Activated CD4-positive, alpha-beta T cell treated with anti-CD3 and anti-CD28 coated beads, Interleukin-10, Interleukin-2, amounts not matched to agents 100 ng/mL and 50 ng/mL, durations not matched to agents 16 hours and 8 hours (primary cell): ENCODE data around the gene COLQ.

Source experiments
- DNase-seq: peaks from one replicate; pipeline ENCODE4 v3.0.0-alpha.2; 2020

The COLQ gene

DNA sequence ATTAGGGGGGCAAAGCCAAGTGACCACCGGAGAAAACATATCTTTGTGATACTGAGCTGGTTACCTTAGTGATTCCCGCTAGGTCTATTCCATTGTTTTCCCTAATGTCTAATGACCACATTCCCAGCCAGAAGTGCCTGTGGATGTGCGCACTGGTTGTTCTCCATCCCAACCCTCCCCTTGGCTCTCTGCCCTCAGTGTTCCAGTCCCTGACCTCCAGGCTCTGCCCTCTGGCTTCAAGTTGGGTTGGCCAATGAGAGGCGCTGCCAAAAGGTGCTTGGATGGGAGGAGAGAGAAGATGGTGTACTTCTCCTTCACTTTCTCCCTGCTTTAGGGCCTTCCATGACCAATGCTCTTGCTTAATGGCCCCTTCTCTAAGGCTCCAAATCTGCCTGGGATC, 2.4 kb downstream of the COLQ start:
- DNase-seq = no peak

DNA sequence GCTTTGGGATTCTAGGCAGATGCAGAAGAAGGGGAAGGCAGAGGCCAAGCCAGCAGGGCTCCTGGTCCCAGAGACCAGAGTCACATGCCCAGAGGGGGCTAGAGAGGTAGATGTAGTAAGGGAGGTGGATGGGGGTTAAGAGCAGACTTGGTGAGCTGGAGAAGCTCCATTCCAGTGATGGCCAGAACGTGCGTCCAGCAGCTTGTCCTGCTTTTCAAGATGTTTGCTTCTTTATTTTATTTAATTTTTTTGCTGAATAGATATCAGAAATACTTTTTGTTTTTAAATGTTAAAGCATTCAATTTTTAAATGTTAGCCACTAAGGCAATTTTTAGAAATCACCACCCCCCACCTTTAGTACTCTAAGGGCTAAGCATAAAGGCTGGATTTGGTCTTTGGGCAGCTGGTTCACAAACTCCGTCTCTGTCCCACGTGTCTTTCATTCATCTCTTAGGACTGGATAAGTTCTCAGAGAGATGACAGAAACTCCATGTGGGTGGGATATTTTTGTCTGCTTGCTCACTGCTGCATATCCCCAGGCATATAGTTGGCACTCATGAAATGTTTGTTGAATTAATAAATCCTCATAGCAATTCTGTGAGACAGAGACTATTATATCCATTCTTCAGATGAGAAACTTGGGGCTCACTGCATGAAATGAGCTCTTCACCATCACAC, 6.7 kb downstream of the COLQ start:
- DNase-seq = no peak

DNA sequence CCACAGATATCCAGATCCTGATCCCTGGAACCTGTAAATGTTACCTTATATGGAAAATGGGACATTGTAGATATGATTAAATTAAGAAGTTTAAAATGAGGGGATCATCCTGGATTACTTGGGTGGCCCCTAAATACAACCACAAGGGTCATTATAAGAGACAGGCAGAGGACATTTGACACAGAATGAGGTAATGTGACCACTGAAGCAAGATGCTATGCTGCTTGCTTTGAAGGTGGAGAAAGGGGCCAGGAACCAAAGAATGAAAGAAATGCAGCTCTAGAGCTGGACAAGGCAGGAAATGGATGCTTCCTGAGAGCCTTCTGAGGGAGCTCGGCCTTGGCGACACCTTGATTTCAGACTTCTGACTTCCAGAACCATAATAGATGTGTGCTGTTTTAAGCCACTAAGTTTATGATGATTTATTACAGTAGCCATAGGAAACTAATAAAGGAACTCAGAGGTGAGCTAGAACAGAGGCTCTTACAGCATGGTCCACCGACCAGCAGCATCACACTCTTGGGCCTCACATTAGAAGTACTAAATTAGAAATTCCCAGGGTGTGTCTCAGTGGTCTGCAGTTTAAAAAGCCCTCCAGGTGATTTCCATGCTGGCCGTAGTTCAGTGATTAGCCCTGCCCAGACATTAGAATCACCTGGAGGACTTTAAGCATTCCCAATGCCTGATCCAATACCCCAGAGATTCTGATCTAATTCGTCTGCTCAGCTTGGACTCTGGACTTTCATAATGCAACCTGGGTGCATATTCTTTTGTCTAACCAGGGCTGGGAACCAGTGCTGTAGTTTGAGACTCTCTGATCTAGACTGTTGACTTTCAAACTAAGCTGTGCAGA, 7.5 kb downstream of the COLQ start:
- no peak for DNase-seq

- no peak for DNase-seq
These were observed 8.4 kb downstream of the COLQ start for GRCh38 chr3:15513116-15513515.

- DNase-seq = no peak
These were observed 9.3 kb downstream of the COLQ start for GRCh38 chr3:15512166-15512565.

DNA sequence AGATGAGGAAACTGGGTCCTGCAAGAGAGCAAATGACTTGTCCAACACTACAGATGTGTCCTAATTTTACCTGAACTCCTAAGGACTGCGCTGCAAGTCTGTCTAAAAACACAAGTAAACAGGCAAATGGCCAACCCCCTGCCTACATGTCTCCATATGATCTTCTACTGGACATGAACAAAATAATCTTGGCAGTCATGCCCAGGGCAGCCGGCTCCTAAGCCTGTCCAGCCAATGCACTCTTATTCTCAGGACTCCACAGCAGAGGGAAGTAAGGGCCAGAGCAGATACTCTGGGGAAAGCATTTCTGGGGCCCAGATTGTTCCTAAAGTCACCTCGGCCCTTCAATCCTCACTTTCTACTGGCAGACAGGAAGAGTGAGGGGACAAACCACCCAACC, 10.3 kb downstream of the COLQ start:
- DNase-seq = no peak

DNA sequence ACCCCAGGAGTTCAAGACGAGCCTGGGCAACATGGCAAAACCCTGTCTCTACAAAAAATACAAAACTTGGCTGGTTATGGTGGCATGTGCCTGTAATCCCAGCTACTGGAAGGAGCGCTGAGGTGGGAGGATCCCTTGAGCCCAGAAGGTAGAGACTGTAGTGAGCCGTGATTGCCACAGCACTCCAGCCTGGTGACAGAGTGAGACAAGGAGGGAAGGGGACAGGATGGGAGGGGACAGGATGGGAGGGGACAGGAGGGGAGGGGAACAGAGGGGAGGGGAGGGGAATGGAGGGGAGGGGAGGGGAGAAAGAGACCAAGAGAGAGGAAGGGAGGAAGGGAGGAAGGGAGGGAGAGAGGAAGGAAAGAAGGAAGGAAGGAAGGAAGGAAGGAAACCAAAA, 11.0 kb downstream of the COLQ start:
- no peak for DNase-seq

GRCh38 chr3:15506571-15506970, 14.9 kb downstream of the COLQ start:
- DNase-seq = no peak

DNA sequence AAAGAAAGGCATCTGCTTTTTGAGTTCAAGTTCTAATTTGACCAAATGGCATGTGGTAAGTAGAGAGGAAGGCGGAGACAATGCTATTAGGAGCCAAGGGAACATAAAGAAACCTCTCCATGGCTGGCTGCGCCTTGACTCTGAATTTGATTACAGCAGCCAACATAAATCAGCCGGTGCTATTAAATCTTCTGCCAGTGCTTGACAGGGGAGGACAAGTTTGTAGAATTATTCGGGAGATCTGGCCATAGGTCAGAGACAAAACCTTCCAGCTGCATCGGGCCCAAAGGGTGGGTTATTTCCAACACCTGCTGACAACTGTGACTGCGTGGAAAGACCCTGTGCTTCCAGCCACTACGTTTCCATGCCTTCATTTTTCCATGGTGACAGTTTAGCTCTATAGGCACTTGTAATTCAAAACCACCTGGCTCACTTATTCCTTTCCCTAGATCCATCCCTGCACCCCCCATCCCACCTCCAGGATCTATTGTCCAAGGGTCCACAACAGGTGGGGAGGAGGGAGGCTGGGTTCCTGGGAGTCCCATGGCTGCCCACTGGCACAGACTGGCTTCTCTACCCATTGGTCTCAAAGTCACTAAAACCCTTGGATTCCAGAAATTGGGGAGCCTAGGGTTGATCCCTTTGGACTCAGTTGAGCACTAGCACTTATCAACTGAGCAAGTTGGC, 15.9 kb downstream of the COLQ start:
- DNase-seq = no peak

DNA sequence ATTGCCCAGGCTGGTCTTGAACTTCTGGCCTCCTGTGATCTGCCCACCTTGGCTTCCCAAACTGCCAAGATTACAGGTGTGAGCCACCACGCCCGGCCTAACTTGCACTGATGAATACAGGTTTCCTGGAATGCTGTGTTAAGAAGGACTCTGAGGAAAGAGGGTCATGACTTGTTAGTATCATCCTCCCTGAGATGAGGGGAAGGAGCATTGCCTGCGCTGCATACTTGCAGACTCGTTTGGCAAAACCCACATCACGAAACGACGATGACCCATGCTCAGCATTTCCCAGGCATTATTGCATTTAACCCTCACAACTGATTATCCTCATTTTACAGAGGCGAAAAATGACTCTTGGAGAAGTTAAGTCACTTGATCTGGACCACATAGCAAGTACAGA, 18.9 kb downstream of the COLQ start:
- DNase-seq = no peak

DNA sequence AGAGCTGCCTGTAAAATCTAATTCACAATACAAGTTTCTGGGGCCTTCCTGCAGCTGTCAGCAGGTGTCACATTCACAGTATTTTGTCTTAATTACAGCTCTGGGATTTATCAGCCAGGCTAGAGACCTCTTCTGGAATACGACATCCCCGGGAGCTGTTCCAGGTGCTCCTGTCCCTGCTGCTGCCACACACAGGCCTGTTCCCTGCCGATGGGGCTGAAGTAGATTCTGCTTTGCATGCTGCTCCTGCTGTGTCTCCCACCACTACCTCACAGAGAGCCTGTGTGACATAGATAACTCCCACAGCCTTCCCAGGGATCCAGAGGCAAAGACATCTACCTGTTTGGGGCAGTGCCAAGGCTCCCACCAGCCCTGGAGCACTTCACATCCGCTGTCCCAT, 20.4 kb downstream of the COLQ start:
- no peak for DNase-seq

- DNase-seq = peak; percentile 48
These were observed 21.3 kb downstream of the COLQ start for GRCh38 chr3:15500107-15500724.

GRCh38 chr3:15499536-15499935, 22.0 kb downstream of the COLQ start:
- no peak for DNase-seq

DNA sequence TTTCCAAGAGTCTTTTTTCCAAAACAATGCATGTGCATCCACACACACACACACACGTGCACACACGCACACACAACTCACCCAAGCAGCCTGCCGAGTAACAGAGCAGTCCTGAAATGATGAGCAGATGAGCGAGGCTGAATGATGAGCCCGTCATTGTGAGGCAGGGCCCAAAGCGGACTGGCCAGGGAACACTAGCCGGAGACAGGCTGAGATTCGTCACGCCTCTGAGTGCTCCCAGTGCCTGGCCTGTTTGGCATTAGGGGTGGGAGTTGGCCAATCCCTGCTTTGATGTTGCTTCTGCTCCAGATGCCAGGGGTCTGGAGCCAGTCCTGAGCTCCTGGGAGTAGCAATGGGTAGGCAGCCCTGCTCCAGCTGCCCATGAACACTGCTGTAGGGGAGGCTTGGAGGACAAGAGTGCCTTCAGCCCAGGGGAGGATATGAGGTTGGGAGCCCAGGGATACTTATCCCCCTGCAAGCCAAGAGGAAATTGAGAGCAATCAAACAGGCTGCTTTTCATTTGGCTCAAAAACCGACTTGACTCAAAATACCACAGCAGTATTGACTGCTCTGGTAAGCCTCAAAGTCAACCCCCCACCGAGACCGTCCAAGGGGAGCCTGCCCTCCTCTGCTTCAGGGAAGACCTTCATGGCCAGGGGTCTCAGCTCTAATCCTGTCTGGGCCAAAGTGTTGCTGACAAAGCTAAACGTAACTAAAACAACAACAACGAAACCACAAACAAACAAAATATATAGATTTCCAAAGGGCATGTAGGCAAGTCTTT, 22.9 kb downstream of the COLQ start:
- no peak for DNase-seq

DNA sequence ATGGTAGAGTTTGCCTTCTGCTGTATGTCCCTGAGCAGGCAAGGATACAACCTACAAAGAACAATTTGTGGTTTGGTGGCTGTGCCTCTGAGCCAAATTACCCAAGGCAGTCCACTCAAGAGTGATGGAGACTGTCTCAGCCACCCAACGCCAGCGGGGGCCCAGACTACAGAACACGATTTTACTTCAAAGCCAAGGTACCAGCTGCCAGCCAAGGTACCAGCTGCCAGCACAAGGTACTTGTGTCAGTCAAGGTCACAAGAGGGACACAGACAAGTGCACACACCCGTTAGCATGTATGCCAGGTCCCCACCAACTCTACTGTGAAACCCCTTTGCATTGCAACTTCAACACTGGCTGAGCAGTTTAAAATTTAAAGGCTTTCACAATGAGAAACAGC, 23.5 kb downstream of the COLQ start:
- DNase-seq = no peak

DNA sequence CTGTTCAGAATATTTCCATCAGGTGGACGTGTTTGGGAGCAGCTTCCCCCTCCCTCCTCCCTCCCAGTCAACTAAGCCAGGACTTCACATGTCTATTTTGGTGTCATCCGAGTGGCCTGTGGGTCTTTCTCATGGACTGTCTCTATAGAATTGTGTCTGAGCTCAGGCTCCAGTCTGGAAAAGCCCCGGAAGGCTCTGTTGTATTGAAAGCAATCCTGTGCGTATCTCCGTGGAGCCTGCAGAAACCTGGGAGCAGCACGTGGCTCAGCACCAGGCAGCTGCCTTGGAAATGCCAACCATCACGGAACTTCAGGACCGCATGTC, 25.2 kb downstream of the COLQ start:
- DNase-seq = no peak

- no peak for DNase-seq
These were observed 25.8 kb downstream of the COLQ start for GRCh38 chr3:15495461-15496340.

GRCh38 chr3:15493436-15493835, 28.1 kb downstream of the COLQ start:
- DNase-seq = no peak

GRCh38 chr3:15492847-15493360, 28.6 kb downstream of the COLQ start:
- no peak for DNase-seq

DNA sequence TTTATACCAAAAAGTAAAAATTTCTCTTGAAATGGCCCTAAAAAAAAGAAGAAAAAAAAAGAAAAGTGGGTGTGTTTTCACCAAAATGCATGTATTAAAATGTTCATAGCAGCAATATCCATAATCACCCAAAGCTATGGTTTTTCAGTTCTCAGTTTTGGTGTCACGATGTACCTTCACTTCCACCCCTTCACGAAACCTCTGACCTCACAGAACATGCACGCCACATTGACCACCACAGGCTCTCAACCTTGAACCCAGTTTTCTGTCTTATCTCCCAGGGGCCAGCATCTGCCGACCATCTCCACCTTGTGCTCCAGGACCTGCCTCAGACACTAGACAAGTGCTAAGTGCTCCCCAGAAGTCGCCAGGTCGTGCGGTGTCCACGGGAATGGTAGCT, 30.4 kb downstream of the COLQ start:
- DNase-seq = no peak

GRCh38 chr3:15490158-15490557, 31.3 kb downstream of the COLQ start:
- no peak for DNase-seq

GRCh38 chr3:15488002-15488401, 33.5 kb downstream of the COLQ start:
- DNase-seq = no peak
